H1 (cell line): ENCODE data around the gene UBE2E2. TPM values are rescaled to one million over a fixed set of nuclear protein-coding genes. Genes with fewer than 3 reads are reported as not detected.

Experiments
- CTCF ChIA-PET: fragments of 300-600 bp; sonication (Branson Sonifier 250); formaldehyde crosslinking; loops from one replicate; lab custom pipeline; 2021; ENCODE audit not compliant: partially characterized antibody; lab: Charles Lee
- POLR2A ChIA-PET: fragments of 300-600 bp; sonication (Branson Sonifier 250); formaldehyde crosslinking; loops from one replicate; lab custom pipeline; 2021; ENCODE audit warnings: inconsistent platforms; ENCODE audit not compliant: partially characterized antibody; lab: Charles Lee
- DNase-seq, 2 experiments: peaks; one replicate each; pipeline versions ENCODE4 v3.0.0 to v3.0.0-alpha.2; 2010 to 2022; ENCODE audit warnings: low spot score in 2 of 2, low read depth in 1 of 2, mixed read lengths in 1 of 2
- FAIRE-seq: peaks from 2 replicates; lab custom pipeline; 2011; peaks lifted over from hg19 to GRCh38; lab: Jason Lieb, UNC
- H2AFZ ChIP-seq: 2 replicates; pipeline ENCODE4 v1.8.1; 2012; ENCODE audit warnings: low read length, inconsistent platforms
- H2AK5ac ChIP-seq: 2 replicates; pipeline ENCODE4 v1.6.1; 2013; ENCODE audit warnings: low read depth, low read length
- H2BK120ac ChIP-seq: replicated peaks from 2 replicates; pipeline ENCODE3; 2013; ENCODE audit warnings: low read depth, low read length, inconsistent platforms
- H2BK12ac ChIP-seq: 2 replicates; pipeline ENCODE4 v1.6.1; 2013; ENCODE audit warnings: low read depth, low read length
- H2BK15ac ChIP-seq: 2 replicates; pipeline ENCODE4 v1.6.1; 2013; ENCODE audit warnings: low read length
- H2BK20ac ChIP-seq: 2 replicates; pipeline ENCODE4 v1.6.1; 2013; ENCODE audit warnings: low read length
- H2BK5ac ChIP-seq: 2 replicates; pipeline ENCODE4 v1.6.1; 2013; ENCODE audit warnings: low read depth, low read length
- H3K14ac ChIP-seq: 2 replicates; pipeline ENCODE4 v1.6.1; 2013; ENCODE audit warnings: inconsistent platforms; ENCODE audit not compliant: insufficient read length
- H3K18ac ChIP-seq: 2 replicates; pipeline ENCODE4 v1.6.1; 2013; ENCODE audit warnings: low read length; ENCODE audit errors: extremely low read depth
- H3K23ac ChIP-seq: 2 replicates; pipeline ENCODE4 v1.6.1; 2013; ENCODE audit warnings: inconsistent platforms; ENCODE audit not compliant: insufficient read length
- H3K23me2 ChIP-seq: 2 replicates; pipeline ENCODE4 v1.6.1; 2013; ENCODE audit warnings: low read depth, low read length
- H3K27ac ChIP-seq: 2 replicates; pipeline ENCODE4 v1.6.1; 2011; ENCODE audit warnings: low read depth, low read length, inconsistent platforms
- H3K27me3 ChIP-seq, 4 experiments: replicated peaks in 1 of 4; 1 replicate in 1 of 4; 2 replicates in 3 of 4; pipeline versions ENCODE4 v1.6.1 to v1.8.1; 2011 to 2013; ENCODE audit warnings: low read length in 3 of 4, mild to moderate bottlenecking in 3 of 4, inconsistent platforms in 2 of 4, mixed read lengths in 2 of 4, moderate library complexity in 1 of 4; ENCODE audit not compliant: control insufficient read depth in 3 of 4, insufficient read depth in 3 of 4; ENCODE audit errors: extremely low read depth in 1 of 4
- H3K36me3 ChIP-seq, 4 experiments: 2 replicates each; pipeline versions ENCODE4 v1.6.1 to v1.8.1; 2011 to 2013; ENCODE audit warnings: mild to moderate bottlenecking in 4 of 4, low read length in 3 of 4, moderate library complexity in 2 of 4, control low read depth in 1 of 4, inconsistent platforms in 1 of 4; ENCODE audit not compliant: insufficient read depth in 4 of 4, control insufficient read depth in 2 of 4
- H3K4ac ChIP-seq: replicated peaks from 2 replicates; pipeline ENCODE3; 2013; ENCODE audit warnings: low read length, low read depth, mixed read lengths, inconsistent platforms; ENCODE audit not compliant: insufficient read length
- H3K4me1 ChIP-seq, 4 experiments: replicated peaks in 1 of 4; 1 replicate in 1 of 4; 2 replicates in 3 of 4; pipeline versions ENCODE4 v1.6.1 to v1.8.1; 2011 to 2013; ENCODE audit warnings: low read length in 3 of 4, inconsistent platforms in 2 of 4, mixed read lengths in 1 of 4; ENCODE audit not compliant: insufficient read depth in 4 of 4, control insufficient read depth in 3 of 4
- H3K4me2 ChIP-seq, 2 experiments: 2 replicates each; pipeline versions ENCODE4 v1.6.1 to v1.8.1; 2011 to 2013; ENCODE audit warnings: low read depth in 2 of 2, low read length in 2 of 2, control low read depth in 1 of 2, inconsistent platforms in 1 of 2, mild to moderate bottlenecking in 1 of 2; ENCODE audit not compliant: insufficient read depth in 1 of 2
- H3K4me3 ChIP-seq, 4 experiments: fragments of 200-600, 300-600 bp in 1 of 4; sonication (generic), shearing (Covaris generic), sonication (Bioruptor Twin) in 1 of 4; 2 replicates each; pipeline versions ENCODE4 v1.5.1 to v1.8.1; 2011 to 2016; ENCODE audit warnings: low read length in 4 of 4, low read depth in 3 of 4, control low read depth in 2 of 4, inconsistent platforms in 2 of 4, mild to moderate bottlenecking in 2 of 4, mixed read lengths in 1 of 4, moderate library complexity in 1 of 4; ENCODE audit not compliant: insufficient read depth in 2 of 4; ENCODE audit errors: extremely low read depth in 1 of 4
- H3K56ac ChIP-seq: replicated peaks from 2 replicates; pipeline ENCODE3; 2013; ENCODE audit warnings: low read depth, mild to moderate bottlenecking, mixed read lengths, low read length, inconsistent platforms; ENCODE audit not compliant: insufficient read length
- H3K79me1 ChIP-seq: 2 replicates; pipeline ENCODE4 v1.6.1; 2013; ENCODE audit warnings: low read depth, low read length, control low read depth
- H3K79me2 ChIP-seq, 2 experiments: 2 replicates each; pipeline versions ENCODE4 v1.6.1 to v1.8.1; 2012 to 2013; ENCODE audit warnings: low read length in 2 of 2, mild to moderate bottlenecking in 2 of 2, inconsistent platforms in 1 of 2; ENCODE audit not compliant: insufficient read depth in 2 of 2, control insufficient read depth in 1 of 2
- H3K9ac ChIP-seq, 4 experiments: replicated peaks in 1 of 4; 1 replicate in 1 of 4; 2 replicates in 3 of 4; pipeline versions ENCODE4 v1.6.1 to v1.8.1; 2011 to 2013; ENCODE audit warnings: low read depth in 3 of 4, low read length in 3 of 4, control low read depth in 2 of 4, mild to moderate bottlenecking in 2 of 4, moderate library complexity in 2 of 4, inconsistent platforms in 1 of 4; ENCODE audit errors: extremely low read depth in 1 of 4
- H3K9me3 ChIP-seq, 2 experiments: 2 replicates each; pipeline versions ENCODE4 v1.6.1 to v1.8.1; 2012 to 2013; ENCODE audit warnings: mild to moderate bottlenecking in 2 of 2, moderate library complexity in 2 of 2, control low read depth in 1 of 2, inconsistent platforms in 1 of 2, low read depth in 1 of 2, low read length in 1 of 2, mixed read lengths in 1 of 2; ENCODE audit not compliant: insufficient read depth in 2 of 2
- H4K20me1 ChIP-seq, 2 experiments: replicated peaks in 1 of 2; 2 replicates each; pipeline versions ENCODE3 to v1.8.1; 2011 to 2013; ENCODE audit warnings: inconsistent platforms in 2 of 2, low read length in 2 of 2, mild to moderate bottlenecking in 1 of 2; ENCODE audit not compliant: insufficient read depth in 2 of 2, control insufficient read depth in 1 of 2
- H4K5ac ChIP-seq: 2 replicates; pipeline ENCODE4 v1.6.1; 2013; ENCODE audit warnings: low read length, low read depth, mixed read lengths, inconsistent platforms; ENCODE audit not compliant: insufficient read length
- H4K8ac ChIP-seq: 2 replicates; pipeline ENCODE4 v1.8.0; 2013; ENCODE audit warnings: mild to moderate bottlenecking, moderate library complexity, low read length, inconsistent platforms; ENCODE audit not compliant: insufficient read depth; ENCODE audit errors: extremely low read depth
- H4K91ac ChIP-seq: replicated peaks from 2 replicates; pipeline ENCODE3; 2013; ENCODE audit warnings: low read length, mixed read lengths, inconsistent platforms; ENCODE audit not compliant: insufficient read length
- CTBP2 ChIP-seq: IDR thresholded peaks from 2 replicates; pipeline ENCODE4 v1.7.0; 2011; ENCODE audit warnings: borderline replicate concordance, mild to moderate bottlenecking, moderate library complexity, mixed read lengths, low read length; ENCODE audit not compliant: insufficient read depth, insufficient read length
- PHF8 ChIP-seq: fragments of 200-600 bp; sonication (generic); conservative IDR thresholded peaks from 2 replicates; pipeline ENCODE4 v1.7.1; 2012; ENCODE audit warnings: low read depth, mild to moderate bottlenecking, inconsistent platforms, low read length, moderate library complexity
- WGBS, 2 experiments: shearing (Covaris generic) in 1 of 2; methylation state at CpG; one replicate each; pipeline versions ENCODE4 v1.1.6 to v1.1.7; 2013 to 2015; ENCODE audit warnings: low lambda C conversion rate in 2 of 2, mixed read lengths in 2 of 2, inconsistent platforms in 1 of 2, low coverage in 1 of 2, missing lambda C conversion rate in 1 of 2; ENCODE audit not compliant: insufficient replicate concordance in 2 of 2, insufficient coverage in 1 of 2, insufficient read length in 1 of 2; ENCODE audit errors: extremely low coverage in 1 of 2, missing lambda C conversion rate in 1 of 2; 5-methylcytosine and 5-hydroxymethylcytosine counted together
- polyA plus RNA-seq, 7 experiments: library from polyadenylated mRNA; depleted of rRNA in 3 of 7; stranded (reverse) in 5 of 7; unstranded in 2 of 7; fragments of >200 nt in 5 of 7; fragments of 200-250 nt in 2 of 7; gene quantifications; 1 replicate in 5 of 7; 2 replicates in 1 of 7; 4 replicates in 1 of 7; pipeline versions ENCODE4 v1.2.1 to v1.2.3, GENCODE V29; 2011 to 2013; ENCODE audit warnings: missing spikeins in 2 of 7, mixed read lengths in 2 of 7
- total RNA-seq: library from RNA; stranded (reverse); fragmentation: NEBNext Ultra II Directional; extraction: Animal tissue kit (Norgen Biotek cat#: 25700); gene quantifications from 2 replicates; pipeline ENCODE4 v1.2.1, GENCODE V29; 2021

The UBE2E2 gene
- total and polyA plus RNA-seq, 2 of the 8 experiments (the other 6 are each of a cell fraction or from before 2014, with no cell fraction given), result 57.6 to 70.6 TPM

DNA sequence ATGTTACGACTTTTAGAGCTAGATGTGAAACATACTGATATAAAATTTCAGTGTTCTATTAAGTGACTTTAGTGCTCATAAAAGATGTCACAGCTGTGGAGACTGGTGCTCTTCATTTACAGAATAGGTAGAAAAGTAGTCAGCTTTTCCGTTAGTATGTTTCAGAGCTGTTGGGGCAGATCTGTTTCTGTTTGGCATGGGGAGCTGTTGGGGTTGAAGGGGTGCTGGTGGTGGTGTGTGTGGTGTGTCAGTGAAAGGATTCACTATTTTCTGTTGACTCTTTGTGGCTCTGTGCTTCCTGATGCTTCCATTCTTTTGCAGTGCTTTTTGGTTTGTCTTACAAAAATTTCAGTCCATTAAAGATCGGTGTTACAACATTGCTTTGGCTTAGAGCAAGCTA, 3.2 kb downstream of the UBE2E2 start:
- H3K4me2 ChIP-seq, result no peak overlapping the region
- no peak overlapping the region for H2BK12ac ChIP-seq
- ChIA-PET CTCF (interaction anchor here (0.8 kb wide), 1 partner anchor 28 kb away, joined by 3 read pairs; no protein-coding TSS in a partner anchor), POLR2A (interaction anchor here (0.7 kb wide), 1 partner anchor 398 kb away, joined by 3 read pairs; no protein-coding TSS in a partner anchor)
- no peaks in the 10 kb centered on the region for H3K9me3 ChIP-seq
- peak overlapping the region in 1 of 4 experiments; percentile 38; a peak in 1 of 7 replicates for H3K9ac ChIP-seq
- no peak for DNase-seq
- H2BK20ac ChIP-seq, result no peak overlapping the region
- H3K79me1 ChIP-seq, result no peaks in the 10 kb centered on the region; the same call in 1 of the 2 replicates
- peaks cover 2 to 9% (median 5%) of the 10 kb centered on the region in 4 experiments; a peak in 6 of 7 replicates for H3K4me1 ChIP-seq
- H2BK120ac ChIP-seq, result no peak overlapping the region
- H3K18ac ChIP-seq, result no peak overlapping the region
- no peak overlapping the region for H3K14ac ChIP-seq
- H3K27ac ChIP-seq, result no peak overlapping the region
- peaks cover 5% of the 10 kb centered on the region for H3K23me2 ChIP-seq
- TF ChIP-seq PHF8, result no peak
- no peak for TF ChIP-seq CTBP2
- H2AFZ ChIP-seq, result no peak overlapping the region
- peaks cover 0 to 4% of the 10 kb centered on the region in 2 experiments for H4K20me1 ChIP-seq
- H3K4ac ChIP-seq, result no peak overlapping the region
- no peak overlapping the region for H4K5ac ChIP-seq
- no peak overlapping the region for H4K91ac ChIP-seq
- FAIRE-seq, result no peak
- H3K79me2 ChIP-seq, result peaks cover 0 to 69% of the 10 kb centered on the region in 2 experiments; a peak in 2 of 4 replicates
- H3K36me3 ChIP-seq, result no peaks in the 10 kb centered on the region
- H3K56ac ChIP-seq, result no peak overlapping the region
- no peak overlapping the region for H4K8ac ChIP-seq
- peaks cover 0 to 11% (median 7%) of the 10 kb centered on the region in 4 experiments; a peak in 5 of 7 replicates for H3K27me3 ChIP-seq
- H3K23ac ChIP-seq, result no peak overlapping the region
- no peak overlapping the region for H3K4me3 ChIP-seq
- 82% methylated on average over 3 of the region's 3 CpGs; no CpG with 5 or more reads in 1 of the 2 experiments for WGBS, 2 experiments
- H2BK5ac ChIP-seq, result no peak overlapping the region
- no peak overlapping the region for H2AK5ac ChIP-seq
- H2BK15ac ChIP-seq, result no peak overlapping the region
